Mammary microvascular endothelial cell (primary cell): Measurements from ENCODE around the gene PCMT1. TPM values are rescaled to one million over a fixed set of nuclear protein-coding genes. Genes with fewer than 3 reads are reported as not detected.

Experiments used
- total RNA-seq: library from RNA; depleted of rRNA; stranded (reverse); fragments of >200 nt; gene quantifications from 2 replicates; pipeline ENCODE4 v1.2.3, GENCODE V29; 2015

The PCMT1 gene
- total RNA-seq = 139 and 140 TPM in 2 replicates

GRCh38 chr6:149749594-149750135 lies at the start of gene PCMT1:
Gene PCMT1 (plus strand): TSS chr6:149749741. CDS start chr6:149749902, 161 bp downstream.

GRCh38 chr6:149717588-149718458 lies 31.7 kb upstream of the PCMT1 start, which contains the start of gene LATS1:
Gene LATS1 (minus strand): TSS chr6:149718101. CDS start chr6:149702126, 15,975 bp downstream.

GRCh38 chr6:149746147-149746946 lies 3.2 kb upstream of the PCMT1 start, which contains the start of gene NUP43:
Gene NUP43 (minus strand): TSS chr6:149746529. CDS start chr6:149746495, 34 bp downstream.

Other genes starting within 250 kb of the PCMT1 start
- gene PPIL4, start 203.7 kb upstream of the PCMT1 start, total RNA-seq = 19.1 and 19.3 TPM in 2 replicates
- 35.1 and 35.6 TPM in 2 replicates for gene GINM1, start 183.4 kb upstream of the PCMT1 start, total RNA-seq
- 19.3 and 20.9 TPM in 2 replicates for gene KATNA1, start 101.0 kb upstream of the PCMT1 start, total RNA-seq
- gene LATS1, start 31.6 kb upstream of the PCMT1 start, total RNA-seq = 11.0 and 11.5 TPM in 2 replicates
- gene NUP43, start 3.2 kb upstream of the PCMT1 start, total RNA-seq = 24.9 and 28.5 TPM in 2 replicates
- gene LRP11, start 114.6 kb downstream of the PCMT1 start, total RNA-seq = 17.5 and 18.4 TPM in 2 replicates
- gene RAET1E, start 148.4 kb downstream of the PCMT1 start, total RNA-seq = 0.80 and 0.94 TPM in 2 replicates
- gene RAET1G, start 173.4 kb downstream of the PCMT1 start, total RNA-seq = 0.27 and 0.34 TPM in 2 replicates
- 19.0 and 21.4 TPM in 2 replicates for gene ULBP2, start 192.3 kb downstream of the PCMT1 start, total RNA-seq
- gene ULBP1, start 214.2 kb downstream of the PCMT1 start, total RNA-seq = 0.87 and 0.94 TPM in 2 replicates